ENCODE data around the gene DDX50. TPM values are rescaled to one million over a fixed set of nuclear protein-coding genes. Genes with fewer than 3 reads are reported as not detected.
A peak's percentile ranks its signal among the peaks of the same experiment; 100 is the strongest.
"Not testable (repeated sequence)": the region's sequence is repeated elsewhere in the genome, so short reads cannot be mapped to it uniquely, and the experiment has no call there.

DDX50 gene, protein sequence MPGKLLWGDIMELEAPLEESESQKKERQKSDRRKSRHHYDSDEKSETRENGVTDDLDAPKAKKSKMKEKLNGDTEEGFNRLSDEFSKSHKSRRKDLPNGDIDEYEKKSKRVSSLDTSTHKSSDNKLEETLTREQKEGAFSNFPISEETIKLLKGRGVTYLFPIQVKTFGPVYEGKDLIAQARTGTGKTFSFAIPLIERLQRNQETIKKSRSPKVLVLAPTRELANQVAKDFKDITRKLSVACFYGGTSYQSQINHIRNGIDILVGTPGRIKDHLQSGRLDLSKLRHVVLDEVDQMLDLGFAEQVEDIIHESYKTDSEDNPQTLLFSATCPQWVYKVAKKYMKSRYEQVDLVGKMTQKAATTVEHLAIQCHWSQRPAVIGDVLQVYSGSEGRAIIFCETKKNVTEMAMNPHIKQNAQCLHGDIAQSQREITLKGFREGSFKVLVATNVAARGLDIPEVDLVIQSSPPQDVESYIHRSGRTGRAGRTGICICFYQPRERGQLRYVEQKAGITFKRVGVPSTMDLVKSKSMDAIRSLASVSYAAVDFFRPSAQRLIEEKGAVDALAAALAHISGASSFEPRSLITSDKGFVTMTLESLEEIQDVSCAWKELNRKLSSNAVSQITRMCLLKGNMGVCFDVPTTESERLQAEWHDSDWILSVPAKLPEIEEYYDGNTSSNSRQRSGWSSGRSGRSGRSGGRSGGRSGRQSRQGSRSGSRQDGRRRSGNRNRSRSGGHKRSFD
- 10 to 100 TPM; 26.8 to 42.7 (median 31.5) TPM for total RNA-seq

GRCh38 chr10:68901105-68901927, at the start of gene DDX50:
DDX50 (plus strand) TSS chr10:68901315; CDS start chr10:68901385, 70 bp downstream.
- peak within 1 kb of the TSS; percentile 82 for H3K4me3 ChIP-seq (ENCODE audit: low read depth, poor library complexity, severe bottlenecking)
- TF ChIP-seq, protein P1, sequence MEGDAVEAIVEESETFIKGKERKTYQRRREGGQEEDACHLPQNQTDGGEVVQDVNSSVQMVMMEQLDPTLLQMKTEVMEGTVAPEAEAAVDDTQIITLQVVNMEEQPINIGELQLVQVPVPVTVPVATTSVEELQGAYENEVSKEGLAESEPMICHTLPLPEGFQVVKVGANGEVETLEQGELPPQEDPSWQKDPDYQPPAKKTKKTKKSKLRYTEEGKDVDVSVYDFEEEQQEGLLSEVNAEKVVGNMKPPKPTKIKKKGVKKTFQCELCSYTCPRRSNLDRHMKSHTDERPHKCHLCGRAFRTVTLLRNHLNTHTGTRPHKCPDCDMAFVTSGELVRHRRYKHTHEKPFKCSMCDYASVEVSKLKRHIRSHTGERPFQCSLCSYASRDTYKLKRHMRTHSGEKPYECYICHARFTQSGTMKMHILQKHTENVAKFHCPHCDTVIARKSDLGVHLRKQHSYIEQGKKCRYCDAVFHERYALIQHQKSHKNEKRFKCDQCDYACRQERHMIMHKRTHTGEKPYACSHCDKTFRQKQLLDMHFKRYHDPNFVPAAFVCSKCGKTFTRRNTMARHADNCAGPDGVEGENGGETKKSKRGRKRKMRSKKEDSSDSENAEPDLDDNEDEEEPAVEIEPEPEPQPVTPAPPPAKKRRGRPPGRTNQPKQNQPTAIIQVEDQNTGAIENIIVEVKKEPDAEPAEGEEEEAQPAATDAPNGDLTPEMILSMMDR (IDR thresholded peaks at IDR 0.05) = no peak
- peak in 1 of 2 donors; percentile 68 for TF ChIP-seq POLR2A (IDR thresholded peaks at IDR 0.05)
- peak; percentile 99 for DNase-seq (ENCODE audit: low spot score in 2 of 2)
- WGBS, 2 donors = 1% methylated on average over 38 to 47 of the region's 47 CpGs
- intact Hi-C loops (cut with DNase I; ENCODE audit: low total_unique reads) = no loop called here

DNA sequence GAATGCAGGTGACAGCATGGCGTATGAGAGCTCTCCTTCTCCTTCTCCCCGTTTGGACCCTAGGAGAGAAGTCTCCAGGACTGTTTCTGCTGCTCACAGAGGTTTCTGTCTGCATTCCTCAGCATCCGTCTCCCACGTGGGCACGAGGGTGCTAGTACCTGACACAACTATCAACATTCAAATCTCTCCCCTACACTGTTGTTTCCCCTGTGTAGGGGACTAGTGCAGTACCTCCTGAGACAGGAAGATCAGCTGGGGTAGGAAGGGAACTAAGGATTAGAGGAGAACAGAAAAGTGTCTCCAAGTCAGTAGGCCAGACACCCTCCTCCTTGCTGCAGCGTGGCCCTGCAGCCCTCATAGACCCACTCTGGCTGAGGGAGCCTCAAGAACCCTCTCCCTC, 44.8 kb upstream of the DDX50 start:
- TF ChIP-seq, protein P1 (IDR thresholded peaks at IDR 0.05) = no peak
- TF ChIP-seq POLR2A (IDR thresholded peaks at IDR 0.05) = no peak
- no peak for DNase-seq (ENCODE audit: low spot score in 2 of 2)
- no peak overlapping the region for H3K4me3 ChIP-seq (ENCODE audit: low read depth, poor library complexity, severe bottlenecking)
- intact Hi-C loops (cut with DNase I; ENCODE audit: low total_unique reads) = no loop called here
- WGBS, 2 donors = 67 to 72% methylated on average over 6 of the region's 6 CpGs

DNA sequence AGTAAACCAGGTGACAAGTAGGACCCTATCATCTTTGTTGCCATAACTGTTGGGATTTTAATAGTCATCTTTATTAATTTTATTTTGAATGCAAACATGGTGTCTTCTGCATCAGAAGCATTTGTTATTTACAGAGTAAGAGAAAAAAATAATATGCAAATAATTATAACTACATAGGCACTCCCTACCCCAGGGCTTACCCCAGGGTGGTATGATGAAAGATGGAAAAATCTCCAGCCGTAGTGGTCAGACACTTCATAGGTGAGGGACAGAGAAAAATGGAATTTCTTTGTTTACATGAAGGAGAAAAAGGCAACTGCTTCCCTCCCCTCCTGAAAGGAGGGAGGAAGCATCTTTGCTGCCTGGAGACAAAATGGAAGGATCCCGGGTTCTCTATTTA, 44.1 kb upstream of the DDX50 start:
- peak in 1 of 2 donors; percentile 25 for DNase-seq (ENCODE audit: low spot score in 2 of 2)
- WGBS, 2 donors = 59 to 78% methylated on average over 2 of the region's 2 CpGs
- TF ChIP-seq, protein P1 (IDR thresholded peaks at IDR 0.05) = no peak
- no peak for TF ChIP-seq POLR2A (IDR thresholded peaks at IDR 0.05)
- no peak overlapping the region for H3K4me3 ChIP-seq (ENCODE audit: low read depth, poor library complexity, severe bottlenecking)
- intact Hi-C loops (cut with DNase I; ENCODE audit: low total_unique reads) = no loop called here

GRCh38 chr10:68861253-68861652, 39.9 kb upstream of the DDX50 start:
- 93 to 94% methylated on average over 5 of the region's 5 CpGs for WGBS, 2 donors
- peak in 1 of 2 donors; percentile 14 for DNase-seq (ENCODE audit: low spot score in 2 of 2)
- TF ChIP-seq, protein P1 (IDR thresholded peaks at IDR 0.05) = no peak
- no peak for TF ChIP-seq POLR2A (IDR thresholded peaks at IDR 0.05)
- H3K4me3 ChIP-seq (ENCODE audit: low read depth, poor library complexity, severe bottlenecking) = no peak overlapping the region
- intact Hi-C loops (cut with DNase I; ENCODE audit: low total_unique reads) = no loop called here

DNA sequence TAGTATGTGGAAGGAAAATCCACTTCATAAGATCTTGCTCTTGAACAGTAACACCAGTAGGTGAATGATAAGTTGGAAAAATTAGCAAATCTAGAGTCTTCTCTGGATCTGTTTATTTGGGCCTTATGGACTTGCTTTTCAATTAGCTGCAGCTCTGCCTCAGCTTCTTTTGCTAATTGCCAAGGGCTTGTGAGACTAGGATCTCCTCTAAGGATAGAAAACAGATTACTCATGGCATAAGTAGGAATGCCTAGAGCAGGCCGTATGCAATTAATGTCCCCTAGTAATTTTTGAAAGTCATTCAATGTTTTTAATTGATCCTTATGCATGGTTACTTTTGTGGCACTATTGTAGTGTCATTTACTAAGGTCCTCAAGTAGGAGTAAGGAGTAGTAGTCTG, 36.5 kb upstream of the DDX50 start:
- TF ChIP-seq, protein P1 (IDR thresholded peaks at IDR 0.05) = no peak
- no peak for TF ChIP-seq POLR2A (IDR thresholded peaks at IDR 0.05)
- intact Hi-C loops (cut with DNase I; ENCODE audit: low total_unique reads) = no loop called here
- WGBS, 2 donors = 97 to 100% methylated on average over 1 of the region's 1 CpG
- H3K4me3 ChIP-seq (ENCODE audit: low read depth, poor library complexity, severe bottlenecking) = no peak overlapping the region
- DNase-seq (ENCODE audit: low spot score in 2 of 2) = no peak

DNA sequence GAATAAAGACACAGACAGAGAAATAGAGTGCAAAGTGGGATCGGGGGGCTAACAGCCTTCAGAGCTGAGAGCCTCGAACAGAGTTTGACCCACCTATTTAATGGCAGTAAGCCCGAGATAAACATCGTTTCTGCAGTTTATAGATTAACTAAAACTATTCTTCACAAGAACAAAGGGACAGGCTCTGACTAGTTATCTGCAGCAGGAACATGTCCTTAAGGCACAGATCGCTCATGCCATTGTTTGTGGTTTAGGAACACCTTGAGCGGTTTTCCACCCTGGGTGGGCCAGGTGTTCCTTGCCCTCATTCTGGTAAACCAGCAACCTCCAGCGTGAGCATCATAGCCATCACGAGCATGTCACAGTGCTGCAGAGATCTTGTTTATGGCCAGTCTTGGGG, 32.9 kb upstream of the DDX50 start:
- 78 to 89% methylated on average over 8 of the region's 8 CpGs for WGBS, 2 donors
- intact Hi-C loops (cut with DNase I; ENCODE audit: low total_unique reads); DNase-seq (ENCODE audit: low spot score in 2 of 2); H3K4me3 ChIP-seq (ENCODE audit: low read depth, poor library complexity, severe bottlenecking): not testable (repeated sequence)
